H4 (cell line): ENCODE measurements around the gene GRPEL2. TPM values are rescaled to one million over a fixed set of nuclear protein-coding genes. Genes with fewer than 3 reads are reported as not detected.
"Not testable (repeated sequence)": the region's sequence is repeated elsewhere in the genome, so short reads cannot be mapped to it uniquely, and the experiment has no call there.

Experiments
- DNase-seq: peaks from one replicate; pipeline ENCODE4 v3.0.0-alpha.2; 2015; ENCODE audit warnings: low spot score
- total RNA-seq: library from RNA; depleted of rRNA; stranded (reverse); fragments of >200 nt; shearing (Covaris generic); gene quantifications from 2 replicates; pipeline ENCODE4 v1.2.3, GENCODE V29; 2014; rRNA removed

GRPEL2 gene
- total RNA-seq, 1 experiment from 2014 or later: 17.9 TPM

DNA sequence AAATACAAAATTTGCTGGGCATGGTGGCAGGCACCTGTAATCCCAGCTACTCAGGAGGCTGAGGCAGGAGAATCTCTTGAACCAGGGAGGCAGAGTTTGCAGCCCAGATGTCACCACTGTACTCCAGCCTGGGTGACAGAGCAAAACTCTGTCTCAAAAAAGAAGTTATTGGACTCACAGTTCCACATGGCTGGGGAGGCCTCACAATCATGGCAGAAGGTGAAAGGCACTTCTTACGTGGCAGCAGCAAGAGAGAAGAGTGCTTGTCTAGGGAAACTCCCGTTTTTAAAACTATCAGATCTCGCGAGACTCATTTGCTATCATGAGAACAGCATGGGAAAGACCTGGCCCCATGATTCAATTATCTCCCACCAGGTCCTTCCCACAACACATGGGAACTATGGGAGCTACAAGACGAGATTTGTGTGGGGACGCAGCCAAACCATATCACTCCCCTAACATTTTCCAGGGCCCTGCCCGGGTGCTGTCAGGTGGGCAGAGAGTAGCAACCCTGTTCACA lies 53.5 kb downstream of the GRPEL2 start:
- not testable (repeated sequence) for DNase-seq

DNA sequence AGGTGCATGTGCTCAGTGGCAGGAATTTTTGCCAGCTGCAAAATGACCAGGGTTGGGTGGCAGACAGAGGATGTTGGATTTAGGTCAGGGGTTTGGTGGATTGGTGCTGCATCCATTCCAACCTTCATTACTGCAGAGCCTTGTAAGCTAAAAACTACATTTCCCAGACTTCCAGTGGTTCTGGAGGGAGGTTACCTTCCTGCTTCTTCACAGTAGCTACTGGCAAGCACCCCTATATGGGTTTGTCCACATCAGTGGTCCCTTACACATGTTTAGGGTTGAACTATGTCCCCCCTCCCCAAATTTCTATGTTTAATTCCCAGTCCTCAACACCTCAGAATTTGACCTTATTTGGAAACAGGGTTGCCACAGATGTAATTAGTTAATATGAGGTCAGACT lies 54.5 kb downstream of the GRPEL2 start:
- no peak for DNase-seq

DNA sequence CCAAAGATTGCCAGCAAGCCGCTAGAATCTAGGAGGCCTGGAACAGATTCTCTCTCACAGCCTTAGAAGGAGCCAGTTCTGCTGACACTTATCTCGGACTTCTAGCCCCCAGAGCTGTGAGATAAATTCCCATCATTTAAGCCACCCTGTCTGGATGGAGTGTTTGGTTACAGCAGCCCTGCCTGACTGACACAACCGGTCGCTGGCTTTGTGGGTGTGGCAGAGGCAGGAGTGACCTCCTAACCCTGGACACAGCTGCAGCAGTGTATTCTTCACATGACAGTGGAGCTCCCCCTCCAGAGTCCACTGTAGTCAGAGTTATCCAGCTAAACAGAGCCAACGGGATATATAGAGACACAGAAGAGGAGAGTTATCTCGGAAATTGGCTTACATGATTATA lies 55.0 kb downstream of the GRPEL2 start:
- no peak for DNase-seq

DNA sequence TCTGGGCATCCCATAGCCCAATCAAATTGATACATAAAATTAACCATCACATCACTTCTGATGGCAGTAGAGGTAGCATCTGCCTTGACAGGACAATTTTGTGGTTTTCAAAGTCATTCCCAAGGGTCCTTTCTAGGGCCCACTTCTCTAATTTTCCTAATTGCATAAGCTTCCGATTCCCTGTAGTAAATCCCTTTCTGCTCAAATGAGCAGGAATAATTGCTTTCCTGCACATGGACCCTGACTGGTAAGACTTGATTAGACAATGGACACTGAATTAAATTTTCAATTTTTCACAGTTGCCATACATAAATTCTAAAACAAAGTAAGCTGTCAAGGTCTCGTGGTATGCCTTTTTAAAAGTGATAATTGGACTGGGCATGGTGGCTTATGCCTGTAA lies 55.8 kb downstream of the GRPEL2 start:
- no peak for DNase-seq

DNA sequence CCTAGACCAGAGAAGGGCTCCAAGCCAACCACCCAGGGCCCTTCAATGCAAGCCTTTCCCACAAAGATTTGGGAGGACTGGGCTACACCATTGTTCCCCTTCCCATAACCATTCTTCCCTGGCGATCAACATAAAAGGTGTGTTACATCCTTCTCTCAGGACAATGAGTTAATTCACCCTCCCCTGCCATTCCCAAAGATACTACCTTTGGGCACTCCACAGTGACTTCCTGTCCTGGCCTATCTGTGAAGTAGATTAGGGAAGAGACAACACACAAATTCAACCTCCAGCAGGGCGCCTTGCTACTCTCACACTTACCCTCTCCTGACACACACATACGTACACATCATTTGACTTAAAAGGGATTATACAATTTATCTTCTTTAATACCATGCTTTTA lies 57.0 kb downstream of the GRPEL2 start:
- no peak for DNase-seq

Other genes starting within 250 kb of the GRPEL2 start
- gene ABLIM3, start 204.0 kb upstream of the GRPEL2 start, total RNA-seq: 6.7 and 14.2 TPM in 2 replicates
- gene AFAP1L1, start 73.6 kb upstream of the GRPEL2 start, total RNA-seq: 2.0 and 3.2 TPM in 2 replicates
- 19.5 and 20.8 TPM in 2 replicates for gene PCYOX1L, start 12.5 kb downstream of the GRPEL2 start, total RNA-seq
- gene IL17B, start 33.8 kb downstream of the GRPEL2 start, total RNA-seq: 0.31 TPM in 1 of 2 replicates, not detected in the other
- 222 and 250 TPM in 2 replicates for gene CSNK1A1, start 205.9 kb downstream of the GRPEL2 start, total RNA-seq
- gene ARHGEF37, start 236.0 kb downstream of the GRPEL2 start, total RNA-seq: 0.81 and 0.90 TPM in 2 replicates